HepG2 (cell line): ENCODE measurements around the gene KDM3B. TPM values are rescaled to one million over a fixed set of nuclear protein-coding genes. Genes with fewer than 3 reads are reported as not detected.
A peak's percentile ranks its signal among the peaks of the same experiment; 100 is the strongest.

Experiments
- ARNTL ChIP-seq: sonication (generic); formaldehyde crosslinking; IDR thresholded peaks from 2 replicates; pipeline ENCODE4 v1.4.0; 2020; ENCODE audit warnings: mild to moderate bottlenecking, missing genetic modification reagents
- KLF15 ChIP-seq: sonication (generic); formaldehyde crosslinking; IDR thresholded peaks from 2 replicates; pipeline ENCODE4 v1.8.1; 2023; ENCODE audit warnings: borderline replicate concordance, mild to moderate bottlenecking, inconsistent platforms, missing genetic modification reagents, mixed read lengths
- NPAS2 ChIP-seq: sonication (generic); formaldehyde crosslinking; IDR thresholded peaks from 2 replicates; pipeline ENCODE4 v1.8.0; 2022; ENCODE audit warnings: mild to moderate bottlenecking, missing genetic modification reagents, borderline replicate concordance
- SAFB2 ChIP-seq: sonication (generic); formaldehyde crosslinking; IDR thresholded peaks from 2 replicates; pipeline ENCODE4 v1.5.1; 2020; ENCODE audit warnings: missing genetic modification reagents, low read depth, mild to moderate bottlenecking, borderline replicate concordance
- SNAPC4 ChIP-seq: sonication (generic); formaldehyde crosslinking; IDR thresholded peaks from 2 replicates; pipeline ENCODE4 v1.4.0; 2020; ENCODE audit warnings: mild to moderate bottlenecking, missing genetic modification reagents
- SRSF4 ChIP-seq: fragments of 200-400 bp; formaldehyde crosslinking; IDR thresholded peaks from one replicate; pipeline ENCODE4 v1.6.1; 2018; ENCODE audit warnings: mild to moderate bottlenecking, low read depth, low read length, moderate library complexity; ENCODE audit not compliant: poor library complexity, severe bottlenecking
- THAP11 ChIP-seq: IDR thresholded peaks from 2 replicates; pipeline ENCODE4 v1.6.1; 2016; ENCODE audit warnings: missing biosample characterization, missing genetic modification reagents
- ZNF274 ChIP-seq: sonication (generic); formaldehyde crosslinking; IDR thresholded peaks from 2 replicates; pipeline ENCODE4 v1.5.1; 2020; ENCODE audit warnings: mild to moderate bottlenecking, missing genetic modification reagents
- ZNF501 ChIP-seq: sonication (generic); formaldehyde crosslinking; IDR thresholded peaks from 2 replicates; pipeline ENCODE4 v1.5.1; 2020; ENCODE audit warnings: mild to moderate bottlenecking, moderate library complexity, missing genetic modification reagents
- ZNF710 ChIP-seq: sonication (generic); formaldehyde crosslinking; IDR thresholded peaks from 2 replicates; pipeline ENCODE4 v1.5.0; 2020; ENCODE audit warnings: mild to moderate bottlenecking, missing genetic modification reagents, borderline replicate concordance
- ZNF883 ChIP-seq: sonication (generic); formaldehyde crosslinking; IDR thresholded peaks from 2 replicates; pipeline ENCODE4 v1.5.1; 2020; ENCODE audit warnings: mild to moderate bottlenecking, missing genetic modification reagents; ENCODE audit errors: not compliant biosample characterization
- polyA plus RNA-seq, 8 experiments: library from polyadenylated mRNA; depleted of rRNA in 3 of 8; stranded (reverse) in 7 of 8; unstranded in 1 of 8; fragments of >200 nt; fragmentation: Illumina TruSeq in 4 of 8; extraction: Trizol in 4 of 8; gene quantifications; 2 replicates each; pipeline versions ENCODE4 v1.2.1 to v1.2.3, GENCODE V29; 2011 to 2016; ENCODE audit warnings: low read depth in 4 of 8, missing spikeins in 1 of 8, mixed read lengths in 1 of 8; ENCODE audit not compliant: insufficient read depth in 1 of 8
- total RNA-seq, 5 experiments: library from RNA; depleted of rRNA; stranded (reverse); fragments of >200 nt; fragmentation: Illumina TruSeq; extraction: Trizol; gene quantifications; 2 replicates each; pipeline ENCODE4 v1.2.3, GENCODE V29; 2016; ENCODE audit warnings: low read depth in 1 of 5
- TF ChIP-seq, protein P1 (sequence below): sonication (generic); formaldehyde crosslinking; conservative IDR thresholded peaks from 2 replicates; pipeline ENCODE4 v1.4.0; 2020; ENCODE audit warnings: missing genetic modification reagents
- TF ChIP-seq, protein P2 (sequence below): sonication (generic); formaldehyde crosslinking; IDR thresholded peaks from 2 replicates; pipeline ENCODE4 v1.4.0; 2020; ENCODE audit warnings: missing genetic modification reagents, borderline replicate concordance

The KDM3B gene
- total and polyA plus RNA-seq, 2 of the 13 experiments (the other 11 are each of a cell fraction or from before 2014, with no cell fraction given) = 19.7 to 34.3 TPM

DNA sequence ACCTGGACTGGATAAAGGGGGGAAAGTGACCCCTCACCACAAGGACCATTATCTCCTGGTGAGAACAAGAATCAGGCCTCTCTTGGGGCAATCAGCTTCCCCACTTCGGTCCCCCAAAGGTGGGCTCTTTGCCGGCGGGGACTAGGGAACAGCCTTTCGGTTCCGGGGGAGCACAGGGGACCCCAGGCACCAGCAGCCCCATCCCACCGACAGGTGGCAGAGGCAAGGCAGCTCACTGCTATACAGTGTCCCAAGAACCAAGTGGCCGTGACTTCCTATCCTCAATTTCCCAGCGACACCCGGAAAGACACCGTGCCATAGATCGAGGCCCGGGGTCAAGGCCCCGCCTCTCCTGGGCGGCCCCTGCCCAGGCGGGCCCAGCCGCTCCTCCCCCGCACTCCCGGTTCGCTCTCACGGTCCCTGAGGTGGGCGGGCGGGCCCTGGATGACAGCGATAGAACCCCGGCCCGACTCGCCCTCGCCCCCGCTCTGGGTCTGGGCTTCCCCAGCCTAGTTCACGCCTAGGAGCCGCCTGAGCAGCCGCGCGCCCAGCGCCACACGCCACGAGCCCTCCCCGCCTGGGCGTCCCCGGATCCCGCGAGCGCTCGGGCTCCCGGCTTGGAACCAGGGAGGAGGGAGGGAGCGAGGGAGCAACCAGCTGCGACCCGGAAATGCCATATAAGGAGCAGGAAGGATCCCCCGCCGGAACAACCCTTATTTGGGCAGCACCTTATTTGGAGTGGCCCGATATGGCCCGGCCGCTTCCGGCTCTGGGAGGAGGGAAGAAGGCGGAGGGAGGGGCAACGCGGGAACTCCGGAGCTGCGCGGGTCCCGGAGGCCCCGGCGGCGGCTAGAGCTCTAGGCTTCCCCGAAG, 112.1 kb downstream of the KDM3B start (continued):
- TF ChIP-seq SNAPC4 (CRISPR knock-in tag) (peak; percentile 15; the same call in 1 of the 2 replicates), SRSF4 (no peak), ZNF501 (CRISPR knock-in tag) (peak; percentile 78), ZNF710 (CRISPR knock-in tag) (no peak), KLF15 (CRISPR knock-in tag) (peak; percentile 17; the same call in 1 of the 2 replicates), SAFB2 (CRISPR knock-in tag) (no peak), ARNTL (CRISPR knock-in tag) (peak; percentile 88), THAP11 (CRISPR knock-in tag) (peak; percentile 56), ZNF883 (CRISPR knock-in tag) (peak; percentile 14), ZNF274 (peak; percentile 71), NPAS2 (CRISPR knock-in tag) (peak; percentile 3; the same call in 1 of the 2 replicates)
- TF ChIP-seq, protein P1, sequence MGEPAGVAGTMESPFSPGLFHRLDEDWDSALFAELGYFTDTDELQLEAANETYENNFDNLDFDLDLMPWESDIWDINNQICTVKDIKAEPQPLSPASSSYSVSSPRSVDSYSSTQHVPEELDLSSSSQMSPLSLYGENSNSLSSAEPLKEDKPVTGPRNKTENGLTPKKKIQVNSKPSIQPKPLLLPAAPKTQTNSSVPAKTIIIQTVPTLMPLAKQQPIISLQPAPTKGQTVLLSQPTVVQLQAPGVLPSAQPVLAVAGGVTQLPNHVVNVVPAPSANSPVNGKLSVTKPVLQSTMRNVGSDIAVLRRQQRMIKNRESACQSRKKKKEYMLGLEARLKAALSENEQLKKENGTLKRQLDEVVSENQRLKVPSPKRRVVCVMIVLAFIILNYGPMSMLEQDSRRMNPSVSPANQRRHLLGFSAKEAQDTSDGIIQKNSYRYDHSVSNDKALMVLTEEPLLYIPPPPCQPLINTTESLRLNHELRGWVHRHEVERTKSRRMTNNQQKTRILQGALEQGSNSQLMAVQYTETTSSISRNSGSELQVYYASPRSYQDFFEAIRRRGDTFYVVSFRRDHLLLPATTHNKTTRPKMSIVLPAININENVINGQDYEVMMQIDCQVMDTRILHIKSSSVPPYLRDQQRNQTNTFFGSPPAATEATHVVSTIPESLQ (CRISPR knock-in tag) = no peak
- TF ChIP-seq, protein P2, sequence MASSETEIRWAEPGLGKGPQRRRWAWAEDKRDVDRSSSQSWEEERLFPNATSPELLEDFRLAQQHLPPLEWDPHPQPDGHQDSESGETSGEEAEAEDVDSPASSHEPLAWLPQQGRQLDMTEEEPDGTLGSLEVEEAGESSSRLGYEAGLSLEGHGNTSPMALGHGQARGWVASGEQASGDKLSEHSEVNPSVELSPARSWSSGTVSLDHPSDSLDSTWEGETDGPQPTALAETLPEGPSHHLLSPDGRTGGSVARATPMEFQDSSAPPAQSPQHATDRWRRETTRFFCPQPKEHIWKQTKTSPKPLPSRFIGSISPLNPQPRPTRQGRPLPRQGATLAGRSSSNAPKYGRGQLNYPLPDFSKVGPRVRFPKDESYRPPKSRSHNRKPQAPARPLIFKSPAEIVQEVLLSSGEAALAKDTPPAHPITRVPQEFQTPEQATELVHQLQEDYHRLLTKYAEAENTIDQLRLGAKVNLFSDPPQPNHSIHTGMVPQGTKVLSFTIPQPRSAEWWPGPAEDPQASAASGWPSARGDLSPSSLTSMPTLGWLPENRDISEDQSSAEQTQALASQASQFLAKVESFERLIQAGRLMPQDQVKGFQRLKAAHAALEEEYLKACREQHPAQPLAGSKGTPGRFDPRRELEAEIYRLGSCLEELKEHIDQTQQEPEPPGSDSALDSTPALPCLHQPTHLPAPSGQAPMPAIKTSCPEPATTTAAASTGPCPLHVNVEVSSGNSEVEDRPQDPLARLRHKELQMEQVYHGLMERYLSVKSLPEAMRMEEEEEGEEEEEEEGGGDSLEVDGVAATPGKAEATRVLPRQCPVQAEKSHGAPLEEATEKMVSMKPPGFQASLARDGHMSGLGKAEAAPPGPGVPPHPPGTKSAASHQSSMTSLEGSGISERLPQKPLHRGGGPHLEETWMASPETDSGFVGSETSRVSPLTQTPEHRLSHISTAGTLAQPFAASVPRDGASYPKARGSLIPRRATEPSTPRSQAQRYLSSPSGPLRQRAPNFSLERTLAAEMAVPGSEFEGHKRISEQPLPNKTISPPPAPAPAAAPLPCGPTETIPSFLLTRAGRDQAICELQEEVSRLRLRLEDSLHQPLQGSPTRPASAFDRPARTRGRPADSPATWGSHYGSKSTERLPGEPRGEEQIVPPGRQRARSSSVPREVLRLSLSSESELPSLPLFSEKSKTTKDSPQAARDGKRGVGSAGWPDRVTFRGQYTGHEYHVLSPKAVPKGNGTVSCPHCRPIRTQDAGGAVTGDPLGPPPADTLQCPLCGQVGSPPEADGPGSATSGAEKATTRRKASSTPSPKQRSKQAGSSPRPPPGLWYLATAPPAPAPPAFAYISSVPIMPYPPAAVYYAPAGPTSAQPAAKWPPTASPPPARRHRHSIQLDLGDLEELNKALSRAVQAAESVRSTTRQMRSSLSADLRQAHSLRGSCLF (CRISPR knock-in tag) = no peak
